ENCODE measurements around the gene DZANK1. TPM values are rescaled to one million over a fixed set of nuclear protein-coding genes. Genes with fewer than 3 reads are reported as not detected.

DZANK1 gene
- polyA plus RNA-seq, 1 donor from 2014 or later, result 10.6 TPM

GRCh38 chr20:18414140-18414539, 52.7 kb downstream of the DZANK1 start:
- H3K9me3 ChIP-seq (ENCODE audit: low read length), result no peaks in the 10 kb centered on the region
- H3K9ac ChIP-seq (ENCODE audit: low read length), result no peak overlapping the region
- H3K4me2 ChIP-seq (ENCODE audit: low read length), result no peak overlapping the region
- H3K79me2 ChIP-seq (replicated peaks; ENCODE audit: insufficient read depth, low read length), result no peaks in the 10 kb centered on the region
- H3F3A ChIP-seq (ENCODE audit: insufficient read depth, low read length, poor library complexity, severe bottlenecking), result no peaks in the 10 kb centered on the region
- TF ChIP-seq, protein P1, sequence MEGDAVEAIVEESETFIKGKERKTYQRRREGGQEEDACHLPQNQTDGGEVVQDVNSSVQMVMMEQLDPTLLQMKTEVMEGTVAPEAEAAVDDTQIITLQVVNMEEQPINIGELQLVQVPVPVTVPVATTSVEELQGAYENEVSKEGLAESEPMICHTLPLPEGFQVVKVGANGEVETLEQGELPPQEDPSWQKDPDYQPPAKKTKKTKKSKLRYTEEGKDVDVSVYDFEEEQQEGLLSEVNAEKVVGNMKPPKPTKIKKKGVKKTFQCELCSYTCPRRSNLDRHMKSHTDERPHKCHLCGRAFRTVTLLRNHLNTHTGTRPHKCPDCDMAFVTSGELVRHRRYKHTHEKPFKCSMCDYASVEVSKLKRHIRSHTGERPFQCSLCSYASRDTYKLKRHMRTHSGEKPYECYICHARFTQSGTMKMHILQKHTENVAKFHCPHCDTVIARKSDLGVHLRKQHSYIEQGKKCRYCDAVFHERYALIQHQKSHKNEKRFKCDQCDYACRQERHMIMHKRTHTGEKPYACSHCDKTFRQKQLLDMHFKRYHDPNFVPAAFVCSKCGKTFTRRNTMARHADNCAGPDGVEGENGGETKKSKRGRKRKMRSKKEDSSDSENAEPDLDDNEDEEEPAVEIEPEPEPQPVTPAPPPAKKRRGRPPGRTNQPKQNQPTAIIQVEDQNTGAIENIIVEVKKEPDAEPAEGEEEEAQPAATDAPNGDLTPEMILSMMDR (IDR thresholded peaks at IDR 0.05; ENCODE audit: poor library complexity, severe bottlenecking), result no peak
- no peak for TF ChIP-seq TAF1 (IDR thresholded peaks at IDR 0.05; ENCODE audit: low read depth)
- no peak for TF ChIP-seq EZH2 (IDR thresholded peaks at IDR 0.05; ENCODE audit: borderline replicate concordance, insufficient read depth, low read length, poor library complexity, severe bottlenecking)
- TF ChIP-seq SMC3 (conservative IDR thresholded peaks at IDR 0.05; ENCODE audit: poor library complexity), result no peak
- TF ChIP-seq REST (IDR thresholded peaks at IDR 0.05; ENCODE audit: borderline replicate concordance), result no peak
- TF ChIP-seq MXI1 (conservative IDR thresholded peaks at IDR 0.05; ENCODE audit: poor library complexity, severe bottlenecking), result no peak
- no peak for TF ChIP-seq POLR2AphosphoS5 (IDR thresholded peaks at IDR 0.05)
- TF ChIP-seq RAD21 (conservative IDR thresholded peaks at IDR 0.05), result no peak
- no peak for TF ChIP-seq EP300 (conservative IDR thresholded peaks at IDR 0.05; ENCODE audit: poor library complexity, severe bottlenecking)
- H4K20me1 ChIP-seq (ENCODE audit: insufficient read depth), result no peaks in the 10 kb centered on the region
- H3K4me3 ChIP-seq (ENCODE audit: low read length), result no peak overlapping the region
- no peaks in the 10 kb centered on the region for H3K36me3 ChIP-seq (ENCODE audit: insufficient read depth, low read length)
- H3K9me2 ChIP-seq (ENCODE audit: insufficient read depth, low read length), result no peaks in the 10 kb centered on the region
- H2AFZ ChIP-seq (ENCODE audit: low read depth, low read length), result no peak overlapping the region
- no peak overlapping the region for H3K27ac ChIP-seq (ENCODE audit: low read length)
- H3K27me3 ChIP-seq (ENCODE audit: insufficient read depth, low read depth, low read length), result no peaks in the 10 kb centered on the region

- no peaks in the 10 kb centered on the region for H3F3A ChIP-seq (ENCODE audit: insufficient read depth, low read length, poor library complexity, severe bottlenecking)
- H3K27me3 ChIP-seq (ENCODE audit: insufficient read depth, low read depth, low read length), result no peaks in the 10 kb centered on the region
- peak overlapping the region; percentile 16 for H2AFZ ChIP-seq (ENCODE audit: low read depth, low read length)
- no peaks in the 10 kb centered on the region for H4K20me1 ChIP-seq (ENCODE audit: insufficient read depth)
- H3K27ac ChIP-seq (ENCODE audit: low read length), result peak overlapping the region; percentile 75
- H3K9me2 ChIP-seq (ENCODE audit: insufficient read depth, low read length), result no peaks in the 10 kb centered on the region
- peak overlapping the region; percentile 50 for H3K9ac ChIP-seq (ENCODE audit: low read length)
- no peak overlapping the region for H3K4me3 ChIP-seq (ENCODE audit: low read length)
- H3K79me2 ChIP-seq (replicated peaks; ENCODE audit: insufficient read depth, low read length), result no peaks in the 10 kb centered on the region
- no peaks in the 10 kb centered on the region for H3K36me3 ChIP-seq (ENCODE audit: insufficient read depth, low read length)
- no peak overlapping the region for H3K4me2 ChIP-seq (ENCODE audit: low read length)
- TF ChIP-seq POLR2AphosphoS5 (IDR thresholded peaks at IDR 0.05), result no peak
- TF ChIP-seq REST (IDR thresholded peaks at IDR 0.05; ENCODE audit: borderline replicate concordance), result no peak
- TF ChIP-seq, protein P1 (IDR thresholded peaks at IDR 0.05; ENCODE audit: poor library complexity, severe bottlenecking), result no peak
- TF ChIP-seq EZH2 (IDR thresholded peaks at IDR 0.05; ENCODE audit: borderline replicate concordance, insufficient read depth, low read length, poor library complexity, severe bottlenecking), result no peak
- no peak for TF ChIP-seq RAD21 (conservative IDR thresholded peaks at IDR 0.05)
- no peak for TF ChIP-seq EP300 (conservative IDR thresholded peaks at IDR 0.05; ENCODE audit: poor library complexity, severe bottlenecking)
- TF ChIP-seq MXI1 (conservative IDR thresholded peaks at IDR 0.05; ENCODE audit: poor library complexity, severe bottlenecking), result no peak
- TF ChIP-seq TAF1 (IDR thresholded peaks at IDR 0.05; ENCODE audit: low read depth), result no peak
- no peaks in the 10 kb centered on the region for H3K9me3 ChIP-seq (ENCODE audit: low read length)
Measured at GRCh38 chr20:18412221-18412901, 54.5 kb downstream of the DZANK1 start.
